ENCODE results near the gene INKA2.
"Not testable (repeated sequence)": the region's sequence is repeated elsewhere in the genome, so short reads cannot be mapped to it uniquely, and the experiment has no call there.

INKA2 gene

DNA sequence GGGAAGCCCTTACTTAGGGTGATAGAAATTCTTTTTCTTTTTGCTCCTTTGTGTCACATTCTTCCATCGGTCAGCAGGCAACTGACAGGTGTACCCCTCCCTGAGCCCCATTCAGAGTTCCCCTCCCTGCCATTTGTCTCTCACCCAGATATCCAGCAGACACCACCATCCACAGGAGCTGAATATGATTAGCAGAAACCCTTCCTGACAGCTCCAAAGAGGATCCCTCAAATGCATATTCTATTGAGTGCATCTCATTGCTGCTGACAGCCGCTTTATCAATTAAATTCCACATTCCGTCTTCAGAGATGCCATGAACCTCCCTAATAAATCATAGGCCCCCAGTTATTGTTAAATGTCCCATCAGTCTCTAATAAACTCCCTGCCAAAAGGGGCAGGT is 10.4 kb upstream of the INKA2 start:
- Histone ChIP-seq H3K27me3 (ENCODE audit: insufficient read depth, low read length) (no peaks in the 10 kb centered on the region), H3K4me3 (ENCODE audit: low read length) (no peak overlapping the region), H3K36me3 (ENCODE audit: insufficient read depth, low read length) (no peaks in the 10 kb centered on the region), H3K27ac (ENCODE audit: low read depth, low read length) (no peak overlapping the region), H3K9me3 (ENCODE audit: insufficient read depth, low read depth, low read length) (no peaks in the 10 kb centered on the region), H3K9ac (ENCODE audit: low read depth, low read length) (0 out of 2 replicates have a peak overlapping the region, but pooled peaks have one; percentile 3), H3K4me1 (ENCODE audit: insufficient read depth, low read length) (peaks cover 24% of the 10 kb centered on the region)
- WGBS: 77% methylated on average over 3 of the region's 3 CpGs

- 83% methylated on average over 4 of the region's 4 CpGs for WGBS
- H3K4me3 ChIP-seq (ENCODE audit: low read length): no peak overlapping the region
- H3K36me3 ChIP-seq (ENCODE audit: insufficient read depth, low read length): no peaks in the 10 kb centered on the region
- peak overlapping the region; percentile 3; the same call in 1 of the 2 replicates for H3K27ac ChIP-seq (ENCODE audit: low read depth, low read length)
- peaks cover 19% of the 10 kb centered on the region for H3K4me1 ChIP-seq (ENCODE audit: insufficient read depth, low read length)
- H3K9ac ChIP-seq (ENCODE audit: low read depth, low read length): no peak overlapping the region
- H3K9me3 ChIP-seq (ENCODE audit: insufficient read depth, low read depth, low read length): no peaks in the 10 kb centered on the region
- H3K27me3 ChIP-seq (ENCODE audit: insufficient read depth, low read length): no peaks in the 10 kb centered on the region
Observed at GRCh38 chr1:111747947-111748346, 8.8 kb upstream of the INKA2 start.

DNA sequence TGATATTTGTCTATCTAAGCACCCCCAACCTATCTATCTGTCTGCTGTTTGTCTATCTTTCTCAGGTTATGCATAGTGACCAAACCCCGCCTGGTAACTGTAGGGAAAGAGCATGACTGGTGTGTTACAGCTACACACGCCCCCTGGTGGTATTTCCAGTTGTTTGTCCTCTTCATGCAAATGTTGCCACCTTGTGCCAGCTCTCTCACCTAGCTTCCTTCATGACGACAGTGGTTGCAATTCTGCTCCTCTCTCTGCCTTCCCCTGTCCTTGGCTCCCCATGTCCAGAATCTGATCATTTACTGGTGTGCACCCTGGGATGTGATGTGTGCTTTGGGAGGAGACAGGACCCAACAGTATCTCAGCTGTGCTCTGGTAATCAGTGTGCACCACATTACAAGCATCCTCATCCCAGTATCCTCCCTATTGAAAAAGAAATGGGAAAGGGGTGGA is 8.1 kb upstream of the INKA2 start:
- no peak overlapping the region for H3K9ac ChIP-seq (ENCODE audit: low read depth, low read length)
- no peaks in the 10 kb centered on the region for H3K9me3 ChIP-seq (ENCODE audit: insufficient read depth, low read depth, low read length)
- 33% methylated on average over 3 of the region's 3 CpGs for WGBS
- H3K27ac ChIP-seq (ENCODE audit: low read depth, low read length): no peak overlapping the region
- no peaks in the 10 kb centered on the region for H3K27me3 ChIP-seq (ENCODE audit: insufficient read depth, low read length)
- H3K4me3 ChIP-seq (ENCODE audit: low read length): no peak overlapping the region
- H3K36me3 ChIP-seq (ENCODE audit: insufficient read depth, low read length): no peaks in the 10 kb centered on the region
- peaks cover 19% of the 10 kb centered on the region for H3K4me1 ChIP-seq (ENCODE audit: insufficient read depth, low read length)

GRCh38 chr1:111746614-111746999 is 7.4 kb upstream of the INKA2 start:
- Histone ChIP-seq H3K4me1 (ENCODE audit: insufficient read depth, low read length) (peaks cover 19% of the 10 kb centered on the region), H3K9me3 (ENCODE audit: insufficient read depth, low read depth, low read length) (no peaks in the 10 kb centered on the region)

GRCh38 chr1:111745675-111746613 is 6.7 kb upstream of the INKA2 start:
- peaks cover 19% of the 10 kb centered on the region for H3K4me1 ChIP-seq (ENCODE audit: insufficient read depth, low read length)
- H3K4me3 ChIP-seq (ENCODE audit: low read length): no peak overlapping the region
- peaks cover 10% of the 10 kb centered on the region for H3K27me3 ChIP-seq (ENCODE audit: insufficient read depth, low read length)
- H3K27ac ChIP-seq (ENCODE audit: low read depth, low read length): no peak overlapping the region
- no peak overlapping the region for H3K9ac ChIP-seq (ENCODE audit: low read depth, low read length)
- no peaks in the 10 kb centered on the region for H3K9me3 ChIP-seq (ENCODE audit: insufficient read depth, low read depth, low read length)
- 91% methylated on average over 9 of the region's 9 CpGs for WGBS
- H3K36me3 ChIP-seq (ENCODE audit: insufficient read depth, low read length): no peaks in the 10 kb centered on the region

More at GRCh38 chr1:111746614-111746999, 7.4 kb upstream of the INKA2 start:
- H3K27me3 ChIP-seq (ENCODE audit: insufficient read depth, low read length): peaks cover 4% of the 10 kb centered on the region; the same call in 1 of the 2 replicates
- no peaks in the 10 kb centered on the region for H3K36me3 ChIP-seq (ENCODE audit: insufficient read depth, low read length)
- H3K9ac ChIP-seq (ENCODE audit: low read depth, low read length): no peak overlapping the region
- 78% methylated on average over 2 of the region's 2 CpGs for WGBS
- no peak overlapping the region for H3K4me3 ChIP-seq (ENCODE audit: low read length)
- no peak overlapping the region for H3K27ac ChIP-seq (ENCODE audit: low read depth, low read length)

GRCh38 chr1:111743679-111744101 is 4.5 kb upstream of the INKA2 start:
- WGBS: 89% methylated on average over 3 of the region's 3 CpGs
- H3K9me3 ChIP-seq (ENCODE audit: insufficient read depth, low read depth, low read length): no peaks in the 10 kb centered on the region
- H3K9ac ChIP-seq (ENCODE audit: low read depth, low read length): no peak overlapping the region
- H3K4me3 ChIP-seq (ENCODE audit: low read length): no peak overlapping the region
- no peaks in the 10 kb centered on the region for H3K36me3 ChIP-seq (ENCODE audit: insufficient read depth, low read length)
- peaks cover 8% of the 10 kb centered on the region for H3K4me1 ChIP-seq (ENCODE audit: insufficient read depth, low read length)
- H3K27me3 ChIP-seq (ENCODE audit: insufficient read depth, low read length): peaks cover 12% of the 10 kb centered on the region
- no peak overlapping the region for H3K27ac ChIP-seq (ENCODE audit: low read depth, low read length)

GRCh38 chr1:111742938-111743549 is 3.8 kb upstream of the INKA2 start:
- WGBS: 88% methylated on average over 3 of the region's 5 CpGs
- H3K4me3 ChIP-seq (ENCODE audit: low read length): no peak overlapping the region
- H3K36me3 ChIP-seq (ENCODE audit: insufficient read depth, low read length): no peaks in the 10 kb centered on the region
- no peak overlapping the region for H3K27ac ChIP-seq (ENCODE audit: low read depth, low read length)
- H3K4me1 ChIP-seq (ENCODE audit: insufficient read depth, low read length): peaks cover 3% of the 10 kb centered on the region
- no peaks in the 10 kb centered on the region for H3K9me3 ChIP-seq (ENCODE audit: insufficient read depth, low read depth, low read length)
- H3K9ac ChIP-seq (ENCODE audit: low read depth, low read length): no peak overlapping the region
- H3K27me3 ChIP-seq (ENCODE audit: insufficient read depth, low read length): peaks cover 12% of the 10 kb centered on the region

GRCh38 chr1:111742292-111742691 is 3.1 kb upstream of the INKA2 start:
- H3K4me3 ChIP-seq (ENCODE audit: low read length); H3K4me1 ChIP-seq (ENCODE audit: insufficient read depth, low read length); H3K9ac ChIP-seq (ENCODE audit: low read depth, low read length); H3K9me3 ChIP-seq (ENCODE audit: insufficient read depth, low read depth, low read length); H3K27ac ChIP-seq (ENCODE audit: low read depth, low read length); H3K36me3 ChIP-seq (ENCODE audit: insufficient read depth, low read length): not testable (repeated sequence)
- H3K27me3 ChIP-seq (ENCODE audit: insufficient read depth, low read length): peaks cover 14% of the 10 kb centered on the region
- WGBS: 94% methylated on average over 14 of the region's 14 CpGs

GRCh38 chr1:111739925-111740765 is 950 bp upstream of the INKA2 start:
- H3K27ac ChIP-seq (ENCODE audit: low read depth, low read length): peak overlapping the region; percentile 89; the same call in 1 of the 2 replicates
- H3K9ac ChIP-seq (ENCODE audit: low read depth, low read length): peak overlapping the region; percentile 40
- under 1% methylated on average over 61 of the region's 63 CpGs for WGBS

DNA sequence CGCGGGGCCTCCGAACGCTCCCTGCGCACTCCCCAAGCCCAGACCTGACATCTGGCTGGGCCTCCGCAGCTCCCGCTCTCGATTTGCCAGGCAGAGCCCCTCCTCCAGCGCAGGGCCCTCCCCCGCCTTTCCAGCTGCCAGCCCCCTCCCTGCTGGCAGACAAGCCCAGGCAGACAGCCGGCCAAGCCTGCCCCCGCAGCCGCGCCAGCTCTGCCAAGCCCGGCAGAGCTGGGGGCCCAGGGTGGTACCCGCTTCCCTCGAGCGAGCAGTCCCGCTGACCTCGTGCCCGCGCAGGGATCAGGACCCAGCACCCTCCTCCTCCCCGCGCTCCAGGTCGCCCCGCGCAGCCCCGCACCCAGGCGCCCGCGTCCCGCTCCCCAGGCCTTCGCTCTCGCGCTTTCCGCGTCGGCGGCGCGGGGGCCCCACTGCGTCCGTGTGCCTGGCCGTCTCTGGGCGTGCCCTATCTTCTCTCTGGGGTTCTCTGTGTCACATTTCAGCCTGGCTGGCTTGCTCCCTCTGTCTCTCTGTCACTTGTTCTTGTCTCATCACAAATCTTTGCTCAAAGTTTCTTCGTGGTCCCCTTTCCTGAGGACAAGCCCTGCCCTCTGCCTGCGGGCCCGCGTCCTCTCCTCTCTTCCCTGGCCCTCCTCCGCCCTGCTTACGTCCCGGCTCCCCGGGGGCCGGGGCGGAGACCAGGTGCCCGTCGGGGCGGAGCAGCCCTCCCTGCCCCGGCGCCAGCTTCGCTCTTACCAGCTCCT is 580 bp downstream of the INKA2 start:
- Histone ChIP-seq H3K27me3 (ENCODE audit: insufficient read depth, low read length) (peaks cover 17% of the 10 kb centered on the region), H3K4me1 (ENCODE audit: insufficient read depth, low read length) (peaks cover 27% of the 10 kb centered on the region)

More at GRCh38 chr1:111739925-111740765, 950 bp upstream of the INKA2 start:
- Histone ChIP-seq H3K9me3 (ENCODE audit: insufficient read depth, low read depth, low read length) (no peaks in the 10 kb centered on the region), H3K4me1 (ENCODE audit: insufficient read depth, low read length) (peaks cover 27% of the 10 kb centered on the region), H3K4me3 (ENCODE audit: low read length) (peak overlapping the region; percentile 74), H3K36me3 (ENCODE audit: insufficient read depth, low read length) (no peaks in the 10 kb centered on the region), H3K27me3 (ENCODE audit: insufficient read depth, low read length) (peaks cover 17% of the 10 kb centered on the region)

More for the DNA sequence above, 580 bp downstream of the INKA2 start:
- Histone ChIP-seq H3K36me3 (ENCODE audit: insufficient read depth, low read length) (no peaks in the 10 kb centered on the region), H3K9ac (ENCODE audit: low read depth, low read length) (peak overlapping the region; percentile 64), H3K27ac (ENCODE audit: low read depth, low read length) (peak overlapping the region; percentile 71; the same call in 1 of the 2 replicates), H3K9me3 (ENCODE audit: insufficient read depth, low read depth, low read length) (no peaks in the 10 kb centered on the region), H3K4me3 (ENCODE audit: low read length) (peak overlapping the region; percentile 74)
- under 1% methylated on average over 61 of the region's 61 CpGs for WGBS

Measured in HUES64 (cell line).